Tongue (tissue), 2 donors: ENCODE data around the gene CAMP. TPM values are rescaled to one million over a fixed set of nuclear protein-coding genes. Genes with fewer than 3 reads are reported as not detected.
"Not testable (repeated sequence)": the region's sequence is repeated elsewhere in the genome, so short reads cannot be mapped to it uniquely, and the experiment has no call there.

Experiments
- DNase-seq: peaks from one replicate; pipeline ENCODE4 v3.0.0-alpha.2; 2015
- total RNA-seq: library from RNA; depleted of rRNA; stranded (reverse); fragments of >200 nt; gene quantifications from one replicate; pipeline ENCODE4 v1.2.3, GENCODE V29; 2014

CAMP gene
- total RNA-seq = not detected

GRCh38 chr3:48222616-48223513 lies at the start of gene CAMP:
CAMP (plus strand) TSS chr3:48223495; CDS start chr3:48223512, 17 bp downstream.
- no peak for DNase-seq

- no peak for DNase-seq
Observed at GRCh38 chr3:48178072-48178471, 45.2 kb upstream of the CAMP start.

GRCh38 chr3:48180021-48180420 lies 43.3 kb upstream of the CAMP start:
- no peak for DNase-seq

GRCh38 chr3:48180531-48181253 lies 42.6 kb upstream of the CAMP start:
- no peak for DNase-seq

- no peak for DNase-seq
Observed at GRCh38 chr3:48184299-48184698, 39.0 kb upstream of the CAMP start.

GRCh38 chr3:48185129-48185528 lies 38.2 kb upstream of the CAMP start:
- no peak for DNase-seq

- DNase-seq = peak; percentile 11
Observed at GRCh38 chr3:48186631-48187300, 36.5 kb upstream of the CAMP start.

- no peak for DNase-seq
Observed at GRCh38 chr3:48187301-48187578, 36.1 kb upstream of the CAMP start.

GRCh38 chr3:48187579-48188265 lies 35.6 kb upstream of the CAMP start:
- no peak for DNase-seq

- DNase-seq = peak; percentile 100
Observed at GRCh38 chr3:48188266-48189201, 34.8 kb upstream of the CAMP start, which contains the start of gene CDC25A. CDC25A (minus strand) TSS chr3:48188417; CDS start chr3:48187947, 470 bp downstream.

GRCh38 chr3:48189321-48189720 lies 34.0 kb upstream of the CAMP start:
- DNase-seq = no peak

GRCh38 chr3:48190911-48191310 lies 32.4 kb upstream of the CAMP start:
- DNase-seq = no peak

GRCh38 chr3:48194446-48195071 lies 28.7 kb upstream of the CAMP start:
- DNase-seq = peak; percentile 71

GRCh38 chr3:48196611-48197010 lies 26.7 kb upstream of the CAMP start:
- DNase-seq = no peak

- no peak for DNase-seq
Observed at GRCh38 chr3:48199117-48199516, 24.2 kb upstream of the CAMP start.

- DNase-seq = no peak
Observed at GRCh38 chr3:48202632-48203031, 20.7 kb upstream of the CAMP start.

GRCh38 chr3:48208076-48208475 lies 15.2 kb upstream of the CAMP start:
- DNase-seq = no peak

GRCh38 chr3:48209445-48209844 lies 13.8 kb upstream of the CAMP start:
- DNase-seq = no peak

- not testable (repeated sequence) for DNase-seq
Observed at GRCh38 chr3:48210534-48210933, 12.8 kb upstream of the CAMP start.

GRCh38 chr3:48211776-48212175 lies 11.5 kb upstream of the CAMP start:
- not testable (repeated sequence) for DNase-seq

GRCh38 chr3:48214225-48214624 lies 9.1 kb upstream of the CAMP start:
- no peak for DNase-seq
